ENCODE results near the gene KRT17. TPM values are rescaled to one million over a fixed set of nuclear protein-coding genes. Genes with fewer than 3 reads are reported as not detected.
"Not testable (repeated sequence)": the region's sequence is repeated elsewhere in the genome, so short reads cannot be mapped to it uniquely, and the experiment has no call there.

KRT17 gene
- total RNA-seq, 1 experiment from 2014 or later = 1.5 TPM

DNA sequence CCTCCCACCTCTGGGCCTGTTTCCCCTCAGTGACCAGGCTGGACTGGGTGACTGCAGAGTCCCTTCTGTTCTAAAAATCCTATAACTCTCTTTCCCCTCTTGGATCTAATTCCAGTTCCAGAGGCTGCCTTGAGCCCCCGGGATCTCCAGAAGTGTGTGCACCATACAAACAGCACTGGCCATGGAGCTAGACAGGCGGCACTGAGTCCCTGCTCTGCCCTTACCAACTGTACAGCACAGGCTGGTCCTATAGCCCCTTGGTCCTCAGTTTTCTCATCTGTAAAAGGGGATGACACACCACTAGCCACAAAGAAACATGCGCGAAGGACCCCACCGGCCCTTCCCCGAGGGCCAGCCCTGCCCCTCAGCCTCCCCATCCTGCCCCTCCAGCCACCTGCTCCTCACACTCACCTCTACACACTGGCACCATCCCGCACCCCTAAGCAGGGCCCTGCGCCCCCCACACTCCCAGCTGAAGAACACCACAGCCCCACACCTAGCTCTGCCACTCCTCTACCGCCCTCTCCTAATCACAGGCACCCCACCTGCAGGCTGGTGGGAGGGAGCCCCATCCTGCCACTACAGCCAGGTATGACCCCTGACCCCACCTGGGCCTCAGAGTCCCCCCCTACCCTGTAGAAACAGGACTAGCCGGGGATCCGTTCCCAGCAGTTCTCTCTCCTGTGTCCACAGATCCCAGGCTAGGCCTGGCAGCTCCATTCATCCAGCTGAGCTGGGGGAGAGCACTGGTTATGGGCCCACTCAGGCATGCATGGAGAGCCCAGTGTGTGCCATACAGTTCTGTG, 10.9 kb downstream of the KRT17 start:
- no peak overlapping the region for H3K27ac ChIP-seq (ENCODE audit: insufficient read length, low read depth, low read length)
- no peak overlapping the region for H2BK120ac ChIP-seq (ENCODE audit: low read depth, low read length, poor library complexity, severe bottlenecking)
- no peaks in the 10 kb centered on the region; a peak in 1 of 5 replicates for H3K9me3 Mint-ChIP-seq

DNA sequence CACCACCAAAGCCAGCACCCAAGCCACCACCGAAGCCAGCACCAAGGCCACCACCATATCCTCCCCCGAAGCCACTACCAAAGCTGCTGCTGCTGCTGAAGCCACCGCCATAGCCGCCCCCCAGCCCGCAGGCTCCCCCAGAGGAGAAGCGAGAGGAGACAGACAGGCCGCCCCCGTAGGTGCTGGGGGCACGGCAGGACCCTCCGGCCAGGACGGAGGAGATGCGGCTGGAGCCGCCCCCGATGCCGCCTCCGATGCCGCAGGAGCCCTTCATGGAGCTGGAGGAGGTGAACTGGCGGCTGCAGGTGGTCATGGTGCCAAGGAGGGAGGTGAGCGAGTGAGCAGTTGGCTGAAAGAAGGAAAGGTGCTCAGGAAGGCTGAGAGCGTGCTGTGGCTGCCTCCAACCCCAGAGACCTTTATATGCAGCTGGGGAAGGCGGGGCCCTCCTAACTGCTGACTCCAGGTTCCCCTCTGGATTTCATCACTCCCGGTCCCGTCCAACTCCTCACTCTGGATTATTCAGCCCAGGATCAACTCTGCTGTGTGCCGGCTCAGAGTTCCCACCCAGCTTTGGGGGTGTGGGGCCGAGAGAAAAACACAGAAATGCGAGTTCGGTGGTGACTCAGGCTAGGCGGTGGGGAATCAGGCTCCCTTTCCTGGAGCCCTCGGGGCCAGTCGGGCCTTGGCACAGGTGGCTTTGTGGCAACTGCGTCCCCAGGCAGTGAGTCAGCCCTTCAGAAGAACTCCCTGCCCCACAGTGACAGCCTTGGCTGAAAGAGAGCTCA, 11.8 kb downstream of the KRT17 start, which contains the start of gene KRT16:
Gene KRT16, minus strand, starts transcription at position 392 of the 785 bp plus-strand sequence. Its CDS starts 79 bp downstream, at position 313.
- H4K20me1 ChIP-seq (ENCODE audit: control insufficient read depth, insufficient read depth, insufficient read length); H3K23ac ChIP-seq (ENCODE audit: insufficient read length, low read depth, low read length); H2BK5ac ChIP-seq (ENCODE audit: insufficient read length, low read length); H3K27ac ChIP-seq (ENCODE audit: insufficient read length, low read depth, low read length); H3K14ac ChIP-seq (ENCODE audit: insufficient read depth, low read length); H2BK15ac ChIP-seq (ENCODE audit: low read depth, low read length); H3T11ph ChIP-seq (ENCODE audit: low read length); H3K79me1 ChIP-seq (ENCODE audit: insufficient read depth, low read depth, low read length, poor library complexity, severe bottlenecking); H2BK120ac ChIP-seq (ENCODE audit: low read depth, low read length, poor library complexity, severe bottlenecking); H3K9me3 ChIP-seq (ENCODE audit: control insufficient read depth, low read depth, low read length); H3K36me3 Mint-ChIP-seq (ENCODE audit: insufficient read depth in 1 of 3, low read depth in 3 of 3); H2BK20ac ChIP-seq (ENCODE audit: low read depth, low read length, poor library complexity, severe bottlenecking); H3K27me3 ChIP-seq (ENCODE audit: insufficient read depth, low read length); H4K5ac ChIP-seq (ENCODE audit: insufficient read length, low read depth, low read length); H3K4me3 Mint-ChIP-seq; H3K23me2 ChIP-seq (ENCODE audit: insufficient read length, low read depth, low read length, poor library complexity, severe bottlenecking); H3K4ac ChIP-seq (ENCODE audit: low read depth, low read length); DNase-seq; H3K4me1 ChIP-seq (ENCODE audit: insufficient read depth, low read length); H3K79me2 ChIP-seq (ENCODE audit: insufficient read depth, low read length); H3K4me2 ChIP-seq (ENCODE audit: insufficient read depth, insufficient read length, low read length); H4K8ac ChIP-seq (replicated peaks; ENCODE audit: insufficient read length, low read depth, low read length); H2BK12ac ChIP-seq (ENCODE audit: insufficient read length, low read depth, low read length); H2AFZ ChIP-seq (ENCODE audit: low read length); H3K18ac ChIP-seq (ENCODE audit: insufficient read length, low read depth, low read length); H4K91ac ChIP-seq (ENCODE audit: insufficient read length, low read depth, low read length); H2AK5ac ChIP-seq (ENCODE audit: insufficient read length, low read length); H3K56ac ChIP-seq (ENCODE audit: insufficient read length, low read depth, low read length); H3K9me3 Mint-ChIP-seq; H3K9ac ChIP-seq (ENCODE audit: extremely low read depth, insufficient read length, low read length): not testable (repeated sequence)
- peak within 1 kb of the TSS in 2 of 3 experiments; percentile 49 to 82; a peak in 5 of 7 replicates for H3K27ac Mint-ChIP-seq
- peaks cover 13% of the 10 kb centered on the region; the same call in 1 of the 2 replicates for H3K27me3 Mint-ChIP-seq (ENCODE audit: low read depth)
- peaks cover 9 to 21% of the 10 kb centered on the region in 2 experiments for H3K4me1 Mint-ChIP-seq
- WGBS (ENCODE audit: extremely low coverage, insufficient read length, low lambda C conversion rate) = no CpG with 5 or more reads among the region's 31 CpGs

More for the DNA sequence above, 10.9 kb downstream of the KRT17 start:
- H2BK12ac ChIP-seq (ENCODE audit: insufficient read length, low read depth, low read length) = no peak overlapping the region
- no peak overlapping the region for H4K8ac ChIP-seq (replicated peaks; ENCODE audit: insufficient read length, low read depth, low read length)
- H3K23me2 ChIP-seq (ENCODE audit: insufficient read length, low read depth, low read length, poor library complexity, severe bottlenecking) = no peaks in the 10 kb centered on the region
- H3K9me3 ChIP-seq (ENCODE audit: control insufficient read depth, low read depth, low read length) = no peaks in the 10 kb centered on the region
- H3K79me1 ChIP-seq (ENCODE audit: insufficient read depth, low read depth, low read length, poor library complexity, severe bottlenecking) = no peaks in the 10 kb centered on the region
- no peaks in the 10 kb centered on the region for H3K4me1 ChIP-seq (ENCODE audit: insufficient read depth, low read length)
- no peak overlapping the region for H4K5ac ChIP-seq (ENCODE audit: insufficient read length, low read depth, low read length)
- H2BK5ac ChIP-seq (ENCODE audit: insufficient read length, low read length) = no peak overlapping the region
- Mint-ChIP-seq H3K27me3 (ENCODE audit: low read depth) (peaks cover 12% of the 10 kb centered on the region; the same call in 1 of the 2 replicates), H3K36me3 (ENCODE audit: insufficient read depth in 1 of 3, low read depth in 3 of 3) (no peaks in the 10 kb centered on the region; a peak in 1 of 7 replicates), H3K4me3 (no peak overlapping the region), H3K27ac (peak overlapping the region in 2 of 3 experiments; percentile 49 to 70; a peak in 2 of 7 replicates), H3K4me1 (peaks cover 9 to 29% of the 10 kb centered on the region in 2 experiments)
- DNase-seq = no peak
- no peaks in the 10 kb centered on the region for H4K20me1 ChIP-seq (ENCODE audit: control insufficient read depth, insufficient read depth, insufficient read length)
- no peak overlapping the region for H2AK5ac ChIP-seq (ENCODE audit: insufficient read length, low read length)
- H3K56ac ChIP-seq (ENCODE audit: insufficient read length, low read depth, low read length) = no peak overlapping the region
- no peak overlapping the region for H4K91ac ChIP-seq (ENCODE audit: insufficient read length, low read depth, low read length)
- no CpG with 5 or more reads among the region's 11 CpGs for WGBS (ENCODE audit: extremely low coverage, insufficient read length, low lambda C conversion rate)
- no peak overlapping the region for H3K4me2 ChIP-seq (ENCODE audit: insufficient read depth, insufficient read length, low read length)
- H2AFZ ChIP-seq (ENCODE audit: low read length) = no peak overlapping the region
- no peak overlapping the region for H3K9ac ChIP-seq (ENCODE audit: extremely low read depth, insufficient read length, low read length)
- no peak overlapping the region for H3T11ph ChIP-seq (ENCODE audit: low read length)
- H3K14ac ChIP-seq (ENCODE audit: insufficient read depth, low read length) = no peak overlapping the region
- TF ChIP-seq, protein P1, sequence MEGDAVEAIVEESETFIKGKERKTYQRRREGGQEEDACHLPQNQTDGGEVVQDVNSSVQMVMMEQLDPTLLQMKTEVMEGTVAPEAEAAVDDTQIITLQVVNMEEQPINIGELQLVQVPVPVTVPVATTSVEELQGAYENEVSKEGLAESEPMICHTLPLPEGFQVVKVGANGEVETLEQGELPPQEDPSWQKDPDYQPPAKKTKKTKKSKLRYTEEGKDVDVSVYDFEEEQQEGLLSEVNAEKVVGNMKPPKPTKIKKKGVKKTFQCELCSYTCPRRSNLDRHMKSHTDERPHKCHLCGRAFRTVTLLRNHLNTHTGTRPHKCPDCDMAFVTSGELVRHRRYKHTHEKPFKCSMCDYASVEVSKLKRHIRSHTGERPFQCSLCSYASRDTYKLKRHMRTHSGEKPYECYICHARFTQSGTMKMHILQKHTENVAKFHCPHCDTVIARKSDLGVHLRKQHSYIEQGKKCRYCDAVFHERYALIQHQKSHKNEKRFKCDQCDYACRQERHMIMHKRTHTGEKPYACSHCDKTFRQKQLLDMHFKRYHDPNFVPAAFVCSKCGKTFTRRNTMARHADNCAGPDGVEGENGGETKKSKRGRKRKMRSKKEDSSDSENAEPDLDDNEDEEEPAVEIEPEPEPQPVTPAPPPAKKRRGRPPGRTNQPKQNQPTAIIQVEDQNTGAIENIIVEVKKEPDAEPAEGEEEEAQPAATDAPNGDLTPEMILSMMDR (conservative IDR thresholded peaks at IDR 0.05) = no peak
- no peak overlapping the region for H3K23ac ChIP-seq (ENCODE audit: insufficient read length, low read depth, low read length)
- H3K4ac ChIP-seq (ENCODE audit: low read depth, low read length) = no peak overlapping the region
- no peak overlapping the region for H2BK15ac ChIP-seq (ENCODE audit: low read depth, low read length)
- H2BK20ac ChIP-seq (ENCODE audit: low read depth, low read length, poor library complexity, severe bottlenecking) = no peak overlapping the region
- H3K79me2 ChIP-seq (ENCODE audit: insufficient read depth, low read length) = no peaks in the 10 kb centered on the region
- H3K18ac ChIP-seq (ENCODE audit: insufficient read length, low read depth, low read length) = no peak overlapping the region
- no peaks in the 10 kb centered on the region for H3K27me3 ChIP-seq (ENCODE audit: insufficient read depth, low read length)
